ENCODE data around the gene FADS6.

The FADS6 gene

DNA sequence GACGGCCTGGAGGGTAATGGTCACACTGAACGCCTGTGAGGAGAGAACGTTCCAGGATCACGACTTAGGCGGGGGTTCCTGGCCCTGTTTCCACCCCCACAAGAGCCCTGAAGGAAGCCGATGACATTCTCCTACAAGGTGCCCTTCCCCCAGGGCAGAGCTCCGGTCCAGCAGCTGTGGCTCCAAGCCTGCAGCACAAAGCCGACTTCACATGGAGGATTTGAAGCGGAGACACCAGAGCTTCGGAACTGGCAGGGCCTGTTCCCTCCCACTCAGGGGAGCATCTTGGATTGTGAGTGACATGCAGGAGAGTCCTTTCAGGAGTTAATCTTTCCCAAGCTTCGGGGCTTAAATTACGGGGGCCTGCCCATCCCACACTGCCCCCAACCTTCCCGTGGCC lies 5.0 kb downstream of the FADS6 start:
- TF ChIP-seq, protein P1, sequence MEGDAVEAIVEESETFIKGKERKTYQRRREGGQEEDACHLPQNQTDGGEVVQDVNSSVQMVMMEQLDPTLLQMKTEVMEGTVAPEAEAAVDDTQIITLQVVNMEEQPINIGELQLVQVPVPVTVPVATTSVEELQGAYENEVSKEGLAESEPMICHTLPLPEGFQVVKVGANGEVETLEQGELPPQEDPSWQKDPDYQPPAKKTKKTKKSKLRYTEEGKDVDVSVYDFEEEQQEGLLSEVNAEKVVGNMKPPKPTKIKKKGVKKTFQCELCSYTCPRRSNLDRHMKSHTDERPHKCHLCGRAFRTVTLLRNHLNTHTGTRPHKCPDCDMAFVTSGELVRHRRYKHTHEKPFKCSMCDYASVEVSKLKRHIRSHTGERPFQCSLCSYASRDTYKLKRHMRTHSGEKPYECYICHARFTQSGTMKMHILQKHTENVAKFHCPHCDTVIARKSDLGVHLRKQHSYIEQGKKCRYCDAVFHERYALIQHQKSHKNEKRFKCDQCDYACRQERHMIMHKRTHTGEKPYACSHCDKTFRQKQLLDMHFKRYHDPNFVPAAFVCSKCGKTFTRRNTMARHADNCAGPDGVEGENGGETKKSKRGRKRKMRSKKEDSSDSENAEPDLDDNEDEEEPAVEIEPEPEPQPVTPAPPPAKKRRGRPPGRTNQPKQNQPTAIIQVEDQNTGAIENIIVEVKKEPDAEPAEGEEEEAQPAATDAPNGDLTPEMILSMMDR (IDR thresholded peaks at IDR 0.05), result no peak

DNA sequence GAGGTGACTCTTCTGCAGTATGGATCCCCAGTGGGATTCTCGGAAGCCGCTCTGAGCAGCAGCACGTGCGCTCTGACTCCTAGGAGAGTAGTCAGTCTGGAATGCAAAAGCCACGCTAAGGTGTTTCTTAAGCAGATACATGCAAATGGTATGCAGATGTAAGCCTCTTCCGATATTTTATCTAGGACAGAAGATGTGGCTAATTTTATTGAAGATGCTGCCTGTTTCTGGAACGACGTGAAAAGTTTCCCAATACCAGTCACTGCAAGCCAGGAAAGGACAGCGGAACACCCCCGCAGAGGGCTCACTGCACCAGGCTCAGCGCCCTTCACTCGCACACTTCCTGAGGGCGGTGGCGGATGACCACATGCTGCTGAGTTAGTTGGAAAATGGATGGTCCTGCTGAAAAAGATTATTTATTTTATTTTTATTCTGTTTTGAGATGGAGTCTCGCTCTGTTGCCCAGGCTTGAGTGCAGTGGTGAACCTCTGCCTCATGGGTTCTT lies 10.1 kb downstream of the FADS6 start:
- TF ChIP-seq, protein P1 (IDR thresholded peaks at IDR 0.05), result no peak
- no peak overlapping the region for H3K4me3 ChIP-seq
- H3K4me1 ChIP-seq, result no peaks in the 10 kb centered on the region
- H3K9me3 ChIP-seq, result no peaks in the 10 kb centered on the region
- intact Hi-C loops (cut with DNase I; ENCODE audit: low total_unique reads), result no loop called here
- peaks cover 0 to 64% of the 10 kb centered on the region in 2 donors for H3K27me3 ChIP-seq
- DNase-seq, result no peak
- no peak overlapping the region for H3K27ac ChIP-seq
- no peaks in the 10 kb centered on the region for H3K36me3 ChIP-seq

More for the DNA sequence above, 5.0 kb downstream of the FADS6 start:
- H3K4me1 ChIP-seq, result peaks cover 0 to 8% (median 6%) of the 10 kb centered on the region in 4 donors
- intact Hi-C loops (cut with DNase I; ENCODE audit: low total_unique reads), result no loop called here
- H3K27me3 ChIP-seq, result peaks cover 0 to 64% of the 10 kb centered on the region in 2 donors
- no peak for DNase-seq
- no peaks in the 10 kb centered on the region for H3K9me3 ChIP-seq
- no peaks in the 10 kb centered on the region for H3K36me3 ChIP-seq
- H3K27ac ChIP-seq, result no peak overlapping the region
- no peak overlapping the region for H3K4me3 ChIP-seq

DNA sequence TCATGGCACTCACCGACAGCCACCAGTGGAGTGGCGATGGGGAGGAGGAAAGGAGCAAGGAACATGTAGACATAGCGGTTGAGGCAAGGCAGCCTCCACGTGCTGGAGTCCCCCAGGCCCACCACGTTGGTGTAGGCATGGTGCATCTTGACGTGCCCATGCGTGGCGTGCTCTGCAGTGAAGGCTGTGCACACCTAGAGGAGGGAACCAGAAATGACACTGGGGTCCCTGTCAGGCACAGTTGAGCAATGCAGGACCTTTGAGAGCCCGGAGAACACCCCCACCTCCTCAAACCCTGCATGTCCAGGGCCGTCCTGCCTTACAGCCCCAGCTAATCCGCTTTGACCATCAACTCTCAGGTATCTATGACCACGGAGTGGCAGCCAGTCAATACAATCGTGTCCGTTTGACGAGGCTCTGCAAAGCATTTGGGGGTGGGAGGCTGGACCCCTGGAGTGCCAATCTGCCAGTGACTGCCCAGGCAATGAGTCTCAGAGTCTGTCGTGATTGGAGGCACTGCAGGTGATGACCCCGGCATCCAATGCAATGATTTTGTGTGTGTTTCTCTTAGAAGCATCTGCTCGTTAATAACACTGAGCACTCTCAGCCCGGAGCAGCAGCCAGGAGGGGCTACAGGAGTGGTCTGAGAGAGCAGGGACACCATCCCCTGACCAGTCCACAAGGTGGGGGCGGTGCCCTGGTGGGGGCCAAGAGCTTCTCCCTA lies 10.8 kb downstream of the FADS6 start:
- no peaks in the 10 kb centered on the region for H3K9me3 ChIP-seq
- no peak overlapping the region for H3K4me3 ChIP-seq
- peaks cover 0 to 66% of the 10 kb centered on the region in 2 donors for H3K27me3 ChIP-seq
- TF ChIP-seq, protein P1 (IDR thresholded peaks at IDR 0.05), result no peak
- intact Hi-C loops (cut with DNase I; ENCODE audit: low total_unique reads), result no loop called here
- no peak for DNase-seq
- H3K36me3 ChIP-seq, result no peaks in the 10 kb centered on the region
- no peaks in the 10 kb centered on the region for H3K4me1 ChIP-seq
- H3K27ac ChIP-seq, result no peak overlapping the region

DNA sequence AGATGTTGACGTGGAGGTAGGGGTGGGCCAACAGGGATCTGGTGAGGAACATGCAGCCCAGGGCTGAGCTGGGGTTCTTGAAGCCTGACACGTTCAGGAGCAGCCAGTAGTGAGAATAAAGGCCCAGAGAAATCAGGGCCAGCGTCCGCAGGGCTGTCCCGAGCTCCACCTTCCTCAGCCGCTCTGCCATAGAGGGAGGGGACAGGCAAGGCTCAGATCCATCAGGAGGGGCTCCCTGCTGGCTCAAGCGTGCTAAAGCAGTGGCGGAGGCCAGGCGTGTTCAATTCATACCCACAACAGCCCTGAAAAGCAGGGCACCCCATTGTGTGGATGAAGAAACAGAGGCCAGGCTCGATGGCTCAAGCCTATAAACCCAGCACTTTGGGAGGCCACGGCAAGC lies 12.4 kb downstream of the FADS6 start:
- no peaks in the 10 kb centered on the region for H3K4me1 ChIP-seq
- no peaks in the 10 kb centered on the region for H3K36me3 ChIP-seq
- no peaks in the 10 kb centered on the region for H3K9me3 ChIP-seq
- no peak overlapping the region for H3K4me3 ChIP-seq
- TF ChIP-seq, protein P1 (IDR thresholded peaks at IDR 0.05), result no peak
- H3K27me3 ChIP-seq, result peaks cover 0 to 64% of the 10 kb centered on the region in 2 donors
- no peak overlapping the region for H3K27ac ChIP-seq
- intact Hi-C loops (cut with DNase I; ENCODE audit: low total_unique reads), result no loop called here
- DNase-seq, result no peak

DNA sequence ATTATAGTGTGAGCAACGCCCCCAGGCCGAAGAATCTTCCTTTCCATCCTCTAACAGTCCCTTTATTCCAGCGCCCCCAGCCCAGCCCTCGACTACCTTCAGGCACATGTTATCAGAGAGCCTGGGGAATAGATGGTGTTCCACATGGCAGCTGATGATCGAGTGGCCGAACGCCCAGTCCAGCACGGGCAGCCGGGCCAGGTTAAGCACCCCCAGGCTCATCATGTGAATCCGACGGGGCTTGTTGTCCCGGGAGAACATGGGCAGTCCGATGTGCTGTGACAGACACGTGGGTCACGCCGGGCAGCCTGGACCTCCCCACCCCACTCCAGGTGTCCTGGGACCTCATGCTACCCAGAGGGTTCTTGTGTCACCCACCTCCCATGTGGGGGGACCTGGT lies 14.1 kb downstream of the FADS6 start:
- no peak overlapping the region for H3K4me3 ChIP-seq
- intact Hi-C loops (cut with DNase I; ENCODE audit: low total_unique reads), result no loop called here
- no peaks in the 10 kb centered on the region for H3K9me3 ChIP-seq
- H3K27me3 ChIP-seq, result peaks cover 0 to 55% of the 10 kb centered on the region in 2 donors
- TF ChIP-seq, protein P1 (IDR thresholded peaks at IDR 0.05), result no peak
- no peak for DNase-seq
- no peaks in the 10 kb centered on the region for H3K4me1 ChIP-seq
- H3K36me3 ChIP-seq, result no peaks in the 10 kb centered on the region
- H3K27ac ChIP-seq, result no peak overlapping the region

Data from tibial artery (tissue), 4 donors.